BJ (cell line): Measurements from ENCODE around the gene BUB1B. TPM values are rescaled to one million over a fixed set of nuclear protein-coding genes. Genes with fewer than 3 reads are reported as not detected.

ENCODE experiments used
- CTCF ChIA-PET: fragments of 350-600 bp; formaldehyde crosslinking; extraction: SDS; loops from one replicate; lab custom pipeline; 2021; ENCODE audit warnings: antibody characterized with exemption, inconsistent platforms; lab: Yijun Ruan, JAX
- POLR2A ChIA-PET: fragments of 300-600 bp; sonication (Branson Sonifier 250); formaldehyde crosslinking; extraction: SDS; loops from one replicate; lab custom pipeline; 2021; ENCODE audit warnings: antibody characterized with exemption; lab: Charles Lee
- DNase-seq: peaks from one replicate; pipeline ENCODE4 v3.0.0-alpha.2; 2011; ENCODE audit warnings: low read depth
- H3K27me3 ChIP-seq: 2 replicates; pipeline ENCODE4 v1.6.0; 2011; ENCODE audit warnings: low read length; ENCODE audit not compliant: control insufficient read depth, insufficient read depth
- H3K36me3 ChIP-seq: 2 replicates; pipeline ENCODE4 v1.5.1; 2011; ENCODE audit warnings: low read length; ENCODE audit not compliant: control insufficient read depth, insufficient read depth
- H3K4me3 ChIP-seq: 2 replicates; pipeline ENCODE4 v1.5.1; 2011; ENCODE audit warnings: low read depth, mild to moderate bottlenecking, control low read depth, low read length
- polyA plus RNA-seq: library from polyadenylated mRNA; depleted of rRNA; stranded (reverse); fragments of >200 nt; gene quantifications from 2 replicates; pipeline ENCODE4 v1.2.3, GENCODE V29; 2011
- TF ChIP-seq, protein P1 (sequence below): IDR thresholded peaks from 2 replicates; pipeline ENCODE4 v1.5.1; 2011; ENCODE audit warnings: low read depth, mild to moderate bottlenecking, control low read depth, inconsistent platforms, low read length, moderate library complexity; ENCODE audit not compliant: insufficient read depth

BUB1B gene
- polyA plus RNA-seq, 1 experiment: 12.8 TPM

DNA sequence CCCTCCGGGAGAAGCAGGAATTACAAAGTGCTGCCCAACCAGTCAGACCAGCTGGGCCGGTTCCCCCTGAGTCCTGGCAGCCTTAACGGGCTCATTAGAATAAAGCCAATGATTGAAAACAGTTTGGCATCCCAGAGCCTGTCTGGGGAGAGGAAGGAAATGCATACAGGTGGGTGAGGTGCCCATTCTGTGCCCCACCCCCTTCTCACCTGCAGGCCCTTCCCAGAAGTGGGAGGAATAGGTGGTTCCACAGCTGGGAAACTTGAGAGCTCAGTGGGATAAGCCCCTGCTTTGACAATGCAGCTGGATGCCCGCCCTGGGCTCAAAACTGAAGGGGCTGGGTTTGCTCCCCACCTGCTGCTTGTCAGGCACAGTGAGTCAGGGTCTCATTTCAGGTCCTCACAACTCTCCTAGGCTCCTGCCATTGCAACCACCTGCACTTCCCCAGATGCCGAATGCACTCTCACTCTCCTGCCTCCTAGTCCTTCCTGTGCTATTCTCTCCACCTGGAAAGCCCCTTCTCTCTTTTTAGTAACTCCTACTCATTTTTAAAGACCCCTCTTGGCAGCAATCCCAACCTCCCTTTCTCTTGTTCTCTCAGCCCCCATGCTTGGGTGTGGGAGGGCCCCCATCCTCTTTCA is 5.5 kb upstream of the BUB1B start:
- no peak overlapping the region for H3K4me3 ChIP-seq
- H3K27me3 ChIP-seq: peaks cover 1% of the 10 kb centered on the region; the same call in 1 of the 2 replicates
- TF ChIP-seq, protein P1, sequence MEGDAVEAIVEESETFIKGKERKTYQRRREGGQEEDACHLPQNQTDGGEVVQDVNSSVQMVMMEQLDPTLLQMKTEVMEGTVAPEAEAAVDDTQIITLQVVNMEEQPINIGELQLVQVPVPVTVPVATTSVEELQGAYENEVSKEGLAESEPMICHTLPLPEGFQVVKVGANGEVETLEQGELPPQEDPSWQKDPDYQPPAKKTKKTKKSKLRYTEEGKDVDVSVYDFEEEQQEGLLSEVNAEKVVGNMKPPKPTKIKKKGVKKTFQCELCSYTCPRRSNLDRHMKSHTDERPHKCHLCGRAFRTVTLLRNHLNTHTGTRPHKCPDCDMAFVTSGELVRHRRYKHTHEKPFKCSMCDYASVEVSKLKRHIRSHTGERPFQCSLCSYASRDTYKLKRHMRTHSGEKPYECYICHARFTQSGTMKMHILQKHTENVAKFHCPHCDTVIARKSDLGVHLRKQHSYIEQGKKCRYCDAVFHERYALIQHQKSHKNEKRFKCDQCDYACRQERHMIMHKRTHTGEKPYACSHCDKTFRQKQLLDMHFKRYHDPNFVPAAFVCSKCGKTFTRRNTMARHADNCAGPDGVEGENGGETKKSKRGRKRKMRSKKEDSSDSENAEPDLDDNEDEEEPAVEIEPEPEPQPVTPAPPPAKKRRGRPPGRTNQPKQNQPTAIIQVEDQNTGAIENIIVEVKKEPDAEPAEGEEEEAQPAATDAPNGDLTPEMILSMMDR: no peak
- ChIA-PET POLR2A (no interaction called here), CTCF (interaction anchor here (0.6 to 1.4 kb wide), 2 partner anchors 32 to 351 kb away, joined by 3 read pairs; no protein-coding TSS in a partner anchor)
- H3K36me3 ChIP-seq: no peaks in the 10 kb centered on the region
- no peak for DNase-seq

DNA sequence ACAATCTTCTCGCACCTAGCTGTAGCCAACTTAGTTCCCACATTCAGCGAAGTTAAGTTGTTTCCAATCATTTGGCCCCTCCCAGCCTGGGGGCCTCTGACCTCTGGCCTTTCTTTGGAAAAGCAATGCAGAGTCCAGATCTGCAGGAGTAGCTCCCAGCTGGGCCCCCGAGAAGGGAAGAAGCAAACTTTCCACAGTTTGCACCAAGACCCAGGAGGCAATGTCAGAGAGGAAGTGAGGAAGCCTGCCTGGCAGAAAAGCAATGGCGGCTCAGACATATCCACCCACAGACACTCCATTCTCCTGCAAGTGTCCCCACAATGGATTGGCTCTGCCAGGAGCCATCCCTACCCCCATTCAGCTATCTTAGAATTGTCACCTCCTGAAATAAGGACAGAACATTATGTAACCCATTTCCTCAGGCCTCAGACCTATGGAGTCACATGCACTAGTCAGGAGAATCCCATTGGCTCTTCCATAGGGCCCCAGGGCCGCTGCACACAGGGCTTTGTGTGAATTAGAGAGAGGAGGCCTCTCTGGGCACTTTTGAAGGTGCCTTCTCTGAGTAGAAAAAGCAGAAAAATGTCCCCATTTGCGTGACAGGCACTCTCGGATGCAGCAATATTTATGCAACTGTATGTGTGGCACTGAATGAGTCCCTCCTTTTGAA is 3.0 kb upstream of the BUB1B start:
- DNase-seq: no peak
- Histone ChIP-seq H3K27me3 (peaks cover 1% of the 10 kb centered on the region; the same call in 1 of the 2 replicates), H3K4me3 (no peak overlapping the region), H3K36me3 (no peaks in the 10 kb centered on the region)
- ChIA-PET CTCF (interaction anchor here (1.0 to 1.8 kb wide), 4 partner anchors 53 to 117 kb away, joined by 3 to 4 read pairs (median 3); no protein-coding TSS in a partner anchor), POLR2A (interaction anchor here (0.6 kb wide), 1 partner anchor 279 kb away, joined by 3 read pairs; no protein-coding TSS in a partner anchor)
- TF ChIP-seq, protein P1: no peak

DNA sequence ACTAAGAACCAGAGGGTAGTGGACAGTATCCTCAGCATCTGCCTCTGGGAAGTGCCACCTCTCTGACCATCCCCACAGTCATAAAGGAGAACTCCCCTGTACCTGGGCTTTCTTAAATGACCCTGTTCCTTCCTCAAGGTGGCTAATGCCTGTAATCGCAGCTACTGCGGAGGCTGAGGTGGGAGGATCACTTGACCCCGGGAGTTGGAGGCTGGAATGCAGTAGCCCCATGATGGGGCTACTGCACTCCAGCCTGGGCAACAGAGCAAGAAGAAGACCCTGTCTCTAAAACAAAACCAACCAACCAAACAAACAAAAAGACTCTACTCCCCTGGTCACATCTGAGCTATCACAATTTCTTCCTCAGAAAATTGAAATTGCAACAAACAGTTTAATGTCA is 848 bp upstream of the BUB1B start:
- no peak for DNase-seq
- POLR2A ChIA-PET: no interaction called here
- CTCF ChIA-PET: interaction anchor here (1.6 to 3.1 kb wide), 2 partner anchors 55 to 115 kb away, joined by 4 to 14 read pairs; no protein-coding TSS in a partner anchor

DNA sequence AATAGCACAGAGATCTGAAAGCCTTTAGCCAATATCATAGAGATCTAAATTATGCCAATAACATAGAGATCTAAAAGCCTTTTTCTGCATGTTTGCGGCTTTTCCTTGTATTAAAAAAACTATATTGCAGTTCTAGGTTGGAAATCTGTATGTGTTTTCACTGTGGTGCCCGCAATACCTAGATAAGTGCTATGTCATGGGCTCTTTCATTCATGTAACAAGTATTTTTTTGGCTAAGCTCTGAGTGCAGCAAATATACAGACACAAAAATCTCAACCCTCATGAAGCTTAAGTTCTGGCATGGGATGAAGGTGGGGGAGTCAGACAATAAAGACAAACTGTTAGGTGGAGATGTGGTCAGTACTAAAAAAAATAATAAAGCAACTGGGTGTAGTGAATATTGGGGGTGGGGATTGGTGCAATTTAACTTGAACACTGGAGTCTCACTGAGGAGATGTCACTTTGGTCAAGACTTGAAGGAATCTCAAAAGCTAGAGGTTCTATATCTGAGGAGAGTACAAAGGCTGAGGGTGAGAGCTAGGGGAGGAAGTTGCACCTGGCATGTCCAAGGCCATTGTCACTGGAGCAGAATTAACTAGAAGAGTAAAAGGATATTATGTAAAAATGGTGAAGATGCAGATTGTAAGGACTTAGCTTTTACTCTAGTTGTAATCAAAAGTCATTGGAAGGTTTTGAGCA is 973 bp downstream of the BUB1B start:
- Histone ChIP-seq H3K4me3 (peak overlapping the region; percentile 84), H3K36me3 (no peaks in the 10 kb centered on the region), H3K27me3 (no peaks in the 10 kb centered on the region)
- DNase-seq: no peak
- TF ChIP-seq, protein P1: no peak
- ChIA-PET CTCF (interaction anchor here (0.6 to 3.1 kb wide), 6 partner anchors 32 to 421 kb away, joined by 3 to 14 read pairs (median 4); no protein-coding TSS in a partner anchor), POLR2A (no interaction called here)

More for the DNA sequence above, 848 bp upstream of the BUB1B start:
- H3K27me3 ChIP-seq: peaks cover 1% of the 10 kb centered on the region; the same call in 1 of the 2 replicates
- TF ChIP-seq, protein P1: no peak
- H3K4me3 ChIP-seq: no peak overlapping the region
- no peaks in the 10 kb centered on the region for H3K36me3 ChIP-seq

DNA sequence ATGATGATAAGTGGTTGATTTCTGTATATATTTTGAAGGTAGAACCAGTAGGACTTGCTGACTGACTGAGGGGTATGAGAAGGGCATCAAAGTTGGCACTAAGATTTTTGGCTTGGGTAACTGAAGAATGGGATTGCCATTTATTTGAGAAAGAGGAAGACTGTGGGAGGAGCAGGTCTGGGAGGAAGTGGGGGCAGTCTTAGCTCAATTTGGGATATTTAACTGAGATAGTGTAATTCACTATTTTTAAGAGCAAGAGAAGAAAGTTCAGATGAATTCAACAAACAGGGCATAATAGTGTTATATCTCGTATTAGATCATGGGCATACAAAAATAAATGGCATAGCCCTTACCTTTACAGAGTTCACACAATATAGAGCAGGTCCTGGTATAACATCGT is 1.7 kb downstream of the BUB1B start:
- DNase-seq: no peak
- no peaks in the 10 kb centered on the region for H3K36me3 ChIP-seq
- ChIA-PET CTCF (interaction anchor here (0.6 to 3.1 kb wide), 3 partner anchors 58 to 421 kb away, joined by 3 to 14 read pairs (median 4); no protein-coding TSS in a partner anchor), POLR2A (no interaction called here)
- H3K4me3 ChIP-seq: no peak overlapping the region
- TF ChIP-seq, protein P1: no peak
- H3K27me3 ChIP-seq: no peaks in the 10 kb centered on the region
